ENCODE results near the gene MAB21L4.

The MAB21L4 gene

DNA sequence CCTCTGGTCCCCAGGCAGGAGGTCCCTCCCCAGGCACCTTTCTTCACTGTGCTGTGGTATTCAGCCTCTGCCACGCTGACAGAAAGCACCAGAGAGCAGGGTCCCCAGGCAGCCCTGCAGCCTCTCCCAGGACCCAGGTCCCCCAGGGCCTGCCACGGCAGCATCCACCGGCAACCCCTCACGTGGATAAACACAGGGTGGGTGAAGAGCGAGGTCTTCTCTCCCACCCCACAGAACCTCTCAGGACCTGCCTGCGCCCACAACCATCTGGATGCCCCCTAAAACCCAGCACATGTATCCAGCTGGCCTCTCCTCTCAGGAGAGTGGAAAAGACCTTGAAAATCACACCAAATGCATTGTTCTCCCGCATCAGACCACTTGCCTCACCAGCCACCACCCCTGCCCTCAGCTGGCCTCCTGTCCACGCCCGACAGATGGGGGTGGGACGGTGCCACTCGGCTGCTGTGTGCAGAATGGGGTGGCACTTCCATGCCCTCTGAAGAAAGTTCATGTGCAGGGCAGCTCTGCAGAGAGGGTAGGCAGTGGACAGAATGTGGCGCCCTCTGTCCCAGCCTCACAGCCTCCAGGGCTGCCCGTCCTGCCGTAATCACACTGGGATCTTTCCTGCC is 6.1 kb upstream of the MAB21L4 start:
- no peaks in the 10 kb centered on the region for H3K27me3 ChIP-seq (ENCODE audit: control insufficient read depth, low read length)
- no peaks in the 10 kb centered on the region for H3K79me2 ChIP-seq (ENCODE audit: control insufficient read depth, low read length)
- TF ChIP-seq, protein P1, sequence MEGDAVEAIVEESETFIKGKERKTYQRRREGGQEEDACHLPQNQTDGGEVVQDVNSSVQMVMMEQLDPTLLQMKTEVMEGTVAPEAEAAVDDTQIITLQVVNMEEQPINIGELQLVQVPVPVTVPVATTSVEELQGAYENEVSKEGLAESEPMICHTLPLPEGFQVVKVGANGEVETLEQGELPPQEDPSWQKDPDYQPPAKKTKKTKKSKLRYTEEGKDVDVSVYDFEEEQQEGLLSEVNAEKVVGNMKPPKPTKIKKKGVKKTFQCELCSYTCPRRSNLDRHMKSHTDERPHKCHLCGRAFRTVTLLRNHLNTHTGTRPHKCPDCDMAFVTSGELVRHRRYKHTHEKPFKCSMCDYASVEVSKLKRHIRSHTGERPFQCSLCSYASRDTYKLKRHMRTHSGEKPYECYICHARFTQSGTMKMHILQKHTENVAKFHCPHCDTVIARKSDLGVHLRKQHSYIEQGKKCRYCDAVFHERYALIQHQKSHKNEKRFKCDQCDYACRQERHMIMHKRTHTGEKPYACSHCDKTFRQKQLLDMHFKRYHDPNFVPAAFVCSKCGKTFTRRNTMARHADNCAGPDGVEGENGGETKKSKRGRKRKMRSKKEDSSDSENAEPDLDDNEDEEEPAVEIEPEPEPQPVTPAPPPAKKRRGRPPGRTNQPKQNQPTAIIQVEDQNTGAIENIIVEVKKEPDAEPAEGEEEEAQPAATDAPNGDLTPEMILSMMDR (IDR thresholded peaks at IDR 0.05; ENCODE audit: low read depth, low read length, poor library complexity, severe bottlenecking): no peak
- no peak for TF ChIP-seq EZH2phosphoT487 (IDR thresholded peaks at IDR 0.05; ENCODE audit: borderline replicate concordance, low read length)
- no peaks in the 10 kb centered on the region for H4K20me1 ChIP-seq (ENCODE audit: control insufficient read depth, insufficient read depth, low read depth, low read length)
- H3K36me3 ChIP-seq (ENCODE audit: control insufficient read depth, low read length): no peaks in the 10 kb centered on the region
- H3K9me3 ChIP-seq (ENCODE audit: control insufficient read depth, insufficient read depth, low read length): no peaks in the 10 kb centered on the region
- H3K4me2 ChIP-seq (ENCODE audit: low read length): no peak overlapping the region
- no peak overlapping the region for H3K27ac ChIP-seq (ENCODE audit: low read depth, low read length)
- no peaks in the 10 kb centered on the region for H3K9me2 ChIP-seq (replicated peaks; ENCODE audit: control insufficient read depth, low read length)
- no peaks in the 10 kb centered on the region for H3F3A ChIP-seq (ENCODE audit: control insufficient read depth, insufficient read depth)
- no peak overlapping the region for H3K4me3 ChIP-seq (ENCODE audit: low read length)
- no peaks in the 10 kb centered on the region for H3K4me1 ChIP-seq (ENCODE audit: control insufficient read depth, low read length)

DNA sequence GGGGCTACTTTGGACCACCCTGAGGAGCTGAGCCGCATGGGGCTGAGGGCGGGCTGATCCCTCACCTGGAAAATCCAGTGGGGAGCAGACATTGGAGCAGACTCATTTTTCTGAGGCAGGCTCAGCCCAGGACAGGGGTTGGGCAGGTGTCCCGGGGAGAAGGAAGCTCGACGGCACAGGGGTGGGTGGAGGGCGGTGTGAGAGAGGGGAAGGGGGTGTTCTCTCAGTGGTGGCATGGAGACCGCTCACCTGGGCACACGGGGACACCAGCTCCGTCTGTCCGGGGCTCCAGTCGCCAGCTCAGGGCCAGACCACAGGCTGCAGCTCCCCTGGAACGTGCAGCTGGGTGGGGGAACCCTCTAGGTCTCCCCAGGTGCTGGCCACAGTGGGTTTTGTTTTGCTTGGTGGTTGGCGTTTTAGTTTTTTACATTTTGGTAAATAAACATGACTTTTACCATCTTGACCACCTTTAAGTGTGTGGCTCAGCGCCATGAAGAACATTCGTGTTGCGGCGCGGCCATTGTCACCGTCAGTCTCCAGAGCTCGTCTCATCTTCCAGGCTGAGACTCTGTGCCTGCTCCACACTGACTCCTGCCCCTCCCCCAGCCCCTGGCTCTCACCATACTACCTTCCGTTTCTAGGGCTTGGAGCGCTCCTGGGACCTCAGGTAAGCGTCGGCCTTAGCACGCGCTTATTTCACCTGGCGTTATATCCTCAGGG is 4.3 kb upstream of the MAB21L4 start:
- Histone ChIP-seq H3K4me1 (ENCODE audit: control insufficient read depth, low read length) (no peaks in the 10 kb centered on the region), H3K4me2 (ENCODE audit: low read length) (no peak overlapping the region), H3K9me2 (replicated peaks; ENCODE audit: control insufficient read depth, low read length) (no peaks in the 10 kb centered on the region), H4K20me1 (ENCODE audit: control insufficient read depth, insufficient read depth, low read depth, low read length) (no peaks in the 10 kb centered on the region), H3K27ac (ENCODE audit: low read depth, low read length) (no peak overlapping the region), H3K4me3 (ENCODE audit: low read length) (no peak overlapping the region), H3F3A (ENCODE audit: control insufficient read depth, insufficient read depth) (no peaks in the 10 kb centered on the region), H3K9me3 (ENCODE audit: control insufficient read depth, insufficient read depth, low read length) (no peaks in the 10 kb centered on the region), H3K27me3 (ENCODE audit: control insufficient read depth, low read length) (no peaks in the 10 kb centered on the region), H3K36me3 (ENCODE audit: control insufficient read depth, low read length) (no peaks in the 10 kb centered on the region), H3K79me2 (ENCODE audit: control insufficient read depth, low read length) (no peaks in the 10 kb centered on the region)
- TF ChIP-seq, protein P1 (IDR thresholded peaks at IDR 0.05; ENCODE audit: low read depth, low read length, poor library complexity, severe bottlenecking): no peak
- TF ChIP-seq EZH2phosphoT487 (IDR thresholded peaks at IDR 0.05; ENCODE audit: borderline replicate concordance, low read length): no peak

DNA sequence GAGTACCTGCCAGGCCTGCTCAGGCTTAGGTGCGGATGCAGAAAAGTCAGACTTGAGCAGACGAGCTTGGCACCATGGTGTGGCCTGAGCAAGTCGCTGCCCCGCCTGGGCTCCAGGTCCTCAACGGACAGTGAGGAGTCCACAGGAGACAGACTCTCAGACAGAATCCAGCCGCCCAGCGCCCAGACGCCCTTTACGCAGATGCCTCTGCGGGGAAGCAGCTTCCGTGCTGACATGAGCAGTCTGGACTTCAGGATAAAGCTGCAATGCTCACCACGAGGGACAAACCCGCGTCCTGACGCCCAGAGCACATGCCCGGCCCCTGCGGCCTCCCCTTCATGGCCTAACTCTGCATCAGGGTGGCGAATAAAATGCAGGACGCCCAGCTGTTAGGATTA is 3.5 kb upstream of the MAB21L4 start:
- Histone ChIP-seq H3K27ac (ENCODE audit: low read depth, low read length) (no peak overlapping the region), H3K4me2 (ENCODE audit: low read length) (no peak overlapping the region), H3K79me2 (ENCODE audit: control insufficient read depth, low read length) (no peaks in the 10 kb centered on the region), H3K27me3 (ENCODE audit: control insufficient read depth, low read length) (no peaks in the 10 kb centered on the region), H3K4me1 (ENCODE audit: control insufficient read depth, low read length) (no peaks in the 10 kb centered on the region), H3K36me3 (ENCODE audit: control insufficient read depth, low read length) (no peaks in the 10 kb centered on the region), H3K9me3 (ENCODE audit: control insufficient read depth, insufficient read depth, low read length) (no peaks in the 10 kb centered on the region), H3K9me2 (replicated peaks; ENCODE audit: control insufficient read depth, low read length) (no peaks in the 10 kb centered on the region), H4K20me1 (ENCODE audit: control insufficient read depth, insufficient read depth, low read depth, low read length) (no peaks in the 10 kb centered on the region), H3F3A (ENCODE audit: control insufficient read depth, insufficient read depth) (no peaks in the 10 kb centered on the region), H3K4me3 (ENCODE audit: low read length) (no peak overlapping the region)
- TF ChIP-seq, protein P1 (IDR thresholded peaks at IDR 0.05; ENCODE audit: low read depth, low read length, poor library complexity, severe bottlenecking): no peak
- no peak for TF ChIP-seq EZH2phosphoT487 (IDR thresholded peaks at IDR 0.05; ENCODE audit: borderline replicate concordance, low read length)

Data from DOHH2 (cell line).